ENCODE measurements around the gene ALG14. TPM values are rescaled to one million over a fixed set of nuclear protein-coding genes. Genes with fewer than 3 reads are reported as not detected.

ALG14 gene
- total and polyA plus RNA-seq, 4 donors: 1.0 to 16.6 (median 1.9) TPM

DNA sequence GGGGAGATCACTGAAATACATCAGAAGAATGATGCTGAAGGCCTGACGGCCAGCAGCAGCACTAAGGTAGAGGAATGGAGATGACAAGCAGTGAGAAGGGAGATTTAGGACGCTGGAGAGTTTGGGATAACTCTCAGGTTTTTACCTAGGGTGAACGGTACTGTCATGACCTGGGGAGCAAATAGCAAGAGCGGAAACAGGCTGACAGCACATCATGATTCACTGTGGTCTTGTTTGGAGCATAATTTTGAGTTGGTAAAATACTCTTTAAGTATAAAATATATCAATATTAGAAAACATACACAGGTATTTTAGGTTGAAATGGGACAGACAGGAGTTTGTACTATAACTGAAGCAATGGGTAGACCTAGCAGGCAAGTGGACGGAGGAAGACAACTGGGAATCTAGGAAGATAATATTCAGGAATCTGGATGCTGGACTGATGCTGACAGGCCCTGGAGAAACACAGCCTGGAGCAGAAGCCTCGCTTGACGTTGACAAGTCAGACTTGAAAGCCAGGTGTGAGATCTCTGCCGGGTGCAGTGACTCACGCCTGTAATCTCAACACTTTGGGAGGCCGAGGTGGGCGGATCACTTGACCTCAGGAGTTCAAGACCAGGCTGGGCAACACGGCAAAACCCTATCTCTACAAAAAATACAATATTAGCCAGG lies 33.3 kb downstream of the ALG14 start:
- 91% methylated on average over 12 of the region's 12 CpGs for WGBS
- TF ChIP-seq CTCF (IDR thresholded peaks at IDR 0.05; ENCODE audit: low read depth, low read length, missing input control): no peak
- TF ChIP-seq RXRA (IDR thresholded peaks at IDR 0.05): no peak
- Histone ChIP-seq H3K27ac (ENCODE audit: low read depth in 1 of 2, low read length in 2 of 2) (no peak overlapping the region), H3K27me3 (ENCODE audit: control insufficient read depth in 4 of 4, insufficient read depth in 4 of 4, low read length in 3 of 4) (no peaks in the 10 kb centered on the region), H3K9ac (ENCODE audit: low read depth in 1 of 2, low read length in 2 of 2) (no peak overlapping the region), H3K4me1 (ENCODE audit: control insufficient read depth in 4 of 4, insufficient read depth in 4 of 4, low read length in 3 of 4) (peaks cover 0 to 7% (median 3%) of the 10 kb centered on the region in 4 donors), H3K9me3 (ENCODE audit: control insufficient read depth in 4 of 4, low read length in 3 of 4) (no peaks in the 10 kb centered on the region), H3K36me3 (ENCODE audit: control insufficient read depth in 4 of 4, insufficient read depth in 3 of 4, low read depth in 1 of 4, low read length in 3 of 4) (no peaks in the 10 kb centered on the region), H3K4me3 (ENCODE audit: low read depth in 1 of 3, low read length in 3 of 3) (no peak overlapping the region)
- no peak for DNase-seq (ENCODE audit: low spot score)

DNA sequence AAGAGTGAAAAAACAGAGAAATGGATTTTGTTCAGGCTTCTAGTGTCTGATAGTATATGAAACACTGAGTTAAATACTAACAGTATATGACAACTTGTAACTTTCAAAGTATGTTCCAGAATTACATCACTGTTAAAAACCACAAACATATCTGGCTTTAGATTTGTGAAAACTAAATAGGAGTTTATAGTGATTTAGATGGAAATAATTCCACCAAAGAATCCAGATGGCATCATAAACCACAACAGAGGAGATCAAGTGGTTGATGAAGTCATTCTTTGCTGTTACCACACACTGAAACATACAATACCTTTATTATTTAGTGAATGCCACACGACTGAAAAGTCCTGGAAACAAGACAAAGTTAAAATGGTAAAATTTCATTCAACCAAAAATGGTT lies 37.2 kb downstream of the ALG14 start:
- no peaks in the 10 kb centered on the region for H3K4me1 ChIP-seq (ENCODE audit: control insufficient read depth in 4 of 4, insufficient read depth in 4 of 4, low read length in 3 of 4)
- no peaks in the 10 kb centered on the region for H3K9me3 ChIP-seq (ENCODE audit: control insufficient read depth in 4 of 4, low read length in 3 of 4)
- no peak for DNase-seq (ENCODE audit: low spot score)
- peaks cover 0 to 2% (median 0%) of the 10 kb centered on the region in 4 donors for H3K36me3 ChIP-seq (ENCODE audit: control insufficient read depth in 4 of 4, insufficient read depth in 3 of 4, low read depth in 1 of 4, low read length in 3 of 4)
- TF ChIP-seq FOXA1 (IDR thresholded peaks at IDR 0.05): no peak
- no peak for TF ChIP-seq CTCF (IDR thresholded peaks at IDR 0.05; ENCODE audit: low read depth, low read length, missing input control)
- TF ChIP-seq GABPA (IDR thresholded peaks at IDR 0.05 in 1 of 2, conservative IDR thresholded peaks at IDR 0.05 in 1 of 2): no peak
- TF ChIP-seq YY1 (IDR thresholded peaks at IDR 0.05): no peak
- TF ChIP-seq NR2F2 (IDR thresholded peaks at IDR 0.05): no peak
- TF ChIP-seq RXRA (IDR thresholded peaks at IDR 0.05): no peak
- TF ChIP-seq EGR1 (IDR thresholded peaks at IDR 0.05; ENCODE audit: low read depth in 2 of 2): no peak
- TF ChIP-seq FOXA2 (IDR thresholded peaks at IDR 0.05): no peak
- no peak for TF ChIP-seq TAF1 (conservative IDR thresholded peaks at IDR 0.05)
- TF ChIP-seq JUND (IDR thresholded peaks at IDR 0.05): no peak
- TF ChIP-seq ZBTB33 (IDR thresholded peaks at IDR 0.05): no peak
- TF ChIP-seq, protein P1, sequence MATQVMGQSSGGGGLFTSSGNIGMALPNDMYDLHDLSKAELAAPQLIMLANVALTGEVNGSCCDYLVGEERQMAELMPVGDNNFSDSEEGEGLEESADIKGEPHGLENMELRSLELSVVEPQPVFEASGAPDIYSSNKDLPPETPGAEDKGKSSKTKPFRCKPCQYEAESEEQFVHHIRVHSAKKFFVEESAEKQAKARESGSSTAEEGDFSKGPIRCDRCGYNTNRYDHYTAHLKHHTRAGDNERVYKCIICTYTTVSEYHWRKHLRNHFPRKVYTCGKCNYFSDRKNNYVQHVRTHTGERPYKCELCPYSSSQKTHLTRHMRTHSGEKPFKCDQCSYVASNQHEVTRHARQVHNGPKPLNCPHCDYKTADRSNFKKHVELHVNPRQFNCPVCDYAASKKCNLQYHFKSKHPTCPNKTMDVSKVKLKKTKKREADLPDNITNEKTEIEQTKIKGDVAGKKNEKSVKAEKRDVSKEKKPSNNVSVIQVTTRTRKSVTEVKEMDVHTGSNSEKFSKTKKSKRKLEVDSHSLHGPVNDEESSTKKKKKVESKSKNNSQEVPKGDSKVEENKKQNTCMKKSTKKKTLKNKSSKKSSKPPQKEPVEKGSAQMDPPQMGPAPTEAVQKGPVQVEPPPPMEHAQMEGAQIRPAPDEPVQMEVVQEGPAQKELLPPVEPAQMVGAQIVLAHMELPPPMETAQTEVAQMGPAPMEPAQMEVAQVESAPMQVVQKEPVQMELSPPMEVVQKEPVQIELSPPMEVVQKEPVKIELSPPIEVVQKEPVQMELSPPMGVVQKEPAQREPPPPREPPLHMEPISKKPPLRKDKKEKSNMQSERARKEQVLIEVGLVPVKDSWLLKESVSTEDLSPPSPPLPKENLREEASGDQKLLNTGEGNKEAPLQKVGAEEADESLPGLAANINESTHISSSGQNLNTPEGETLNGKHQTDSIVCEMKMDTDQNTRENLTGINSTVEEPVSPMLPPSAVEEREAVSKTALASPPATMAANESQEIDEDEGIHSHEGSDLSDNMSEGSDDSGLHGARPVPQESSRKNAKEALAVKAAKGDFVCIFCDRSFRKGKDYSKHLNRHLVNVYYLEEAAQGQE (IDR thresholded peaks at IDR 0.05): no peak
- TF ChIP-seq SP1 (IDR thresholded peaks at IDR 0.05): no peak
- TF ChIP-seq HNF4A (conservative IDR thresholded peaks at IDR 0.05): no peak
- TF ChIP-seq HNF4G (IDR thresholded peaks at IDR 0.05): no peak
- no peak for TF ChIP-seq ATF3 (IDR thresholded peaks at IDR 0.05)
- TF ChIP-seq RAD21 (IDR thresholded peaks at IDR 0.05): no peak
- TF ChIP-seq, protein P2, sequence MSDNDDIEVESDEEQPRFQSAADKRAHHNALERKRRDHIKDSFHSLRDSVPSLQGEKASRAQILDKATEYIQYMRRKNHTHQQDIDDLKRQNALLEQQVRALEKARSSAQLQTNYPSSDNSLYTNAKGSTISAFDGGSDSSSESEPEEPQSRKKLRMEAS (IDR thresholded peaks at IDR 0.05): no peak
- 99% methylated on average over 1 of the region's 1 CpG for WGBS
- no peak overlapping the region for H3K9ac ChIP-seq (ENCODE audit: low read depth in 1 of 2, low read length in 2 of 2)
- H3K27ac ChIP-seq (ENCODE audit: low read depth in 1 of 2, low read length in 2 of 2): no peak overlapping the region
- no peak overlapping the region for H3K4me3 ChIP-seq (ENCODE audit: low read depth in 1 of 3, low read length in 3 of 3)
- H3K27me3 ChIP-seq (ENCODE audit: control insufficient read depth in 4 of 4, insufficient read depth in 4 of 4, low read length in 3 of 4): no peaks in the 10 kb centered on the region
